ENCODE data around the gene CTNNA2.
A peak's percentile ranks its signal among the peaks of the same experiment; 100 is the strongest.

Gene CTNNA2

DNA sequence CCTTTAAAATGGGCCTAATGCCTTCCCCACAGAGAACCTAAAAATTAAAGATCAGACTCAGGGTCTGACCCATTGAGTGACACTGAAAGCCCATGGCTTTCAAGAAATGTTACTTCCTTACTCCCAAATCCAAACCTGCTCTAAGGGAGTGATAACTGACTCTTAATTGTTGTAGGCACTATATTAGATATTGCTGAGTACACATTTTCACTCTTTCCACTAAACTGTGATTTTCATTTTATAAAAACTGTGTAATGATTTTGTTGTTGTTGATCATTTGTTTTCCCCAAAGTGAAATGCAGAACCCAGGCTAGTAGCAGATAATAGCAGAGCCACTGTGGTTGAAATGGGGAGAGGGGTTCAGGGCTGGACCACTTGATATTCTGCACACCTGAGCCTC lies 704.6 kb downstream of the CTNNA2 start:
- in situ Hi-C loops (cut with HindIII; ENCODE audit: low pct_ligation_motif_present, low sequenced_read_pairs): no loop called here
- H3K4me3 ChIP-seq (ENCODE audit: low read depth, low read length): no peak overlapping the region
- no peaks in the 10 kb centered on the region for H3K36me3 ChIP-seq (replicated peaks)
- H3K27me3 ChIP-seq (replicated peaks): no peaks in the 10 kb centered on the region
- TF ChIP-seq, protein P1, sequence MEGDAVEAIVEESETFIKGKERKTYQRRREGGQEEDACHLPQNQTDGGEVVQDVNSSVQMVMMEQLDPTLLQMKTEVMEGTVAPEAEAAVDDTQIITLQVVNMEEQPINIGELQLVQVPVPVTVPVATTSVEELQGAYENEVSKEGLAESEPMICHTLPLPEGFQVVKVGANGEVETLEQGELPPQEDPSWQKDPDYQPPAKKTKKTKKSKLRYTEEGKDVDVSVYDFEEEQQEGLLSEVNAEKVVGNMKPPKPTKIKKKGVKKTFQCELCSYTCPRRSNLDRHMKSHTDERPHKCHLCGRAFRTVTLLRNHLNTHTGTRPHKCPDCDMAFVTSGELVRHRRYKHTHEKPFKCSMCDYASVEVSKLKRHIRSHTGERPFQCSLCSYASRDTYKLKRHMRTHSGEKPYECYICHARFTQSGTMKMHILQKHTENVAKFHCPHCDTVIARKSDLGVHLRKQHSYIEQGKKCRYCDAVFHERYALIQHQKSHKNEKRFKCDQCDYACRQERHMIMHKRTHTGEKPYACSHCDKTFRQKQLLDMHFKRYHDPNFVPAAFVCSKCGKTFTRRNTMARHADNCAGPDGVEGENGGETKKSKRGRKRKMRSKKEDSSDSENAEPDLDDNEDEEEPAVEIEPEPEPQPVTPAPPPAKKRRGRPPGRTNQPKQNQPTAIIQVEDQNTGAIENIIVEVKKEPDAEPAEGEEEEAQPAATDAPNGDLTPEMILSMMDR (IDR thresholded peaks at IDR 0.05; ENCODE audit: low read depth, low read length, missing control alignments): no peak
- no peak for DNase-seq
- H3K27ac ChIP-seq: no peak overlapping the region

DNA sequence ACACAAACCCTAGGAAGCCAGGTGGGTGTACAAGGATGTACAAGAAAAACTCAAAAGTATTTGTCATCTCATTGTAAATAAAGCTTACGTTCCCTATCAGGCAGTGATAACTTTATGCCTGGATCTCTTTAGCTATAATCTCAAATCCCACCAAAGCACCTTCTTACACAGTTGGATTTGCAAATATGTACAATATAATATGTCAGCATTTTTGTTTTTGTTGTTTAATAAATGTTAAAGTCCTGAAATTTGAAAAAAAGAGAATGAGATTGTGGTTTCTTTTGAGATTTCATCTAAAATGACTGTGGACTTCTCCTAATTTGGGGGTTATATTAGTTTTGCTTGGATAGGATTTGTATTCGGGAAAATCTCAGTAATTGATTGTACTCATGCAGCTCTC lies 709.8 kb downstream of the CTNNA2 start:
- H3K27me3 ChIP-seq (replicated peaks): no peaks in the 10 kb centered on the region
- TF ChIP-seq, protein P1 (IDR thresholded peaks at IDR 0.05; ENCODE audit: low read depth, low read length, missing control alignments): no peak
- DNase-seq: no peak
- in situ Hi-C loops (cut with HindIII; ENCODE audit: low pct_ligation_motif_present, low sequenced_read_pairs): no loop called here
- no peaks in the 10 kb centered on the region for H3K36me3 ChIP-seq (replicated peaks)
- no peak overlapping the region for H3K4me3 ChIP-seq (ENCODE audit: low read depth, low read length)
- H3K27ac ChIP-seq: no peak overlapping the region

DNA sequence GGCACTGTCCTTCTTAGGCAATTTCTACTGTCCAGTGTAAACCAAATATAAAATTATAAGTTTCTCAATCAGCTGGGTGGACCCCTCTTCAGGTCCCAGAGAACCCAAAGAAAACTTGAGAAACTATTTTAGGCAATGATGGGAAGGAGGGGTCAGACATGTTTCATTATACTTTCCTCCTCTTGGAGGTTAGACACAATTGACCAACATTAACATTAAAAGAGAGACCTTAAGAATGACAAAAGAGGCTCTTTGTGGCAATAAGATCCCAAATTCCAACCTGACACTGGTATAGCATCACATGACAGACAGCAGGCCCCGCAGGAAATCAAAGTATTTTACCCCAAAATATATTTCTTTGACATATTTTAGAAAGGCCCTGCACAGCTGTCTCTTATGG lies 718.6 kb downstream of the CTNNA2 start:
- Histone ChIP-seq H3K36me3 (replicated peaks) (no peaks in the 10 kb centered on the region), H3K27me3 (replicated peaks) (no peaks in the 10 kb centered on the region), H3K27ac (no peak overlapping the region), H3K4me3 (ENCODE audit: low read depth, low read length) (no peak overlapping the region)
- TF ChIP-seq, protein P1 (IDR thresholded peaks at IDR 0.05; ENCODE audit: low read depth, low read length, missing control alignments): no peak
- in situ Hi-C loops (cut with HindIII; ENCODE audit: low pct_ligation_motif_present, low sequenced_read_pairs): no loop called here
- DNase-seq: no peak

DNA sequence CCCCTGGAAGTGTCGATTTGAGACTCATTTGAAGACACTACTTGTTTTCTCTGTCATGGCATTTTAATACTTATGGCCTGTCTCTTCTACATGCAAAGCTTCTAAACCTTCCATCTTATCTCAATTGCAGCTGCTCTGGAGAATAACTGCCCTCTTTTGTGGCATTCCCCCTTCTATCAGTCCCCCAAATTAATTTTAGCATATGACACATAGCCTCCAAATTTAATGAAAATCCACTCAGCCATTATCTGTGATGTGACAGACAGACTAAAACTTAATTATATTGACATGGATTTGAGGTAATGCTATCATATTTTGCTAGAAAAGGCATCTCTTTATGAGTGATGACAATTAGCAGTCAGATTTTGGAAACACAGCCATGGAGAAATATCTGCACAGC lies 720.5 kb downstream of the CTNNA2 start:
- Histone ChIP-seq H3K36me3 (replicated peaks) (no peaks in the 10 kb centered on the region), H3K27ac (no peak overlapping the region), H3K27me3 (replicated peaks) (no peaks in the 10 kb centered on the region), H3K4me3 (ENCODE audit: low read depth, low read length) (no peak overlapping the region)
- TF ChIP-seq, protein P1 (IDR thresholded peaks at IDR 0.05; ENCODE audit: low read depth, low read length, missing control alignments): no peak
- in situ Hi-C loops (cut with HindIII; ENCODE audit: low pct_ligation_motif_present, low sequenced_read_pairs): no loop called here
- DNase-seq: no peak

DNA sequence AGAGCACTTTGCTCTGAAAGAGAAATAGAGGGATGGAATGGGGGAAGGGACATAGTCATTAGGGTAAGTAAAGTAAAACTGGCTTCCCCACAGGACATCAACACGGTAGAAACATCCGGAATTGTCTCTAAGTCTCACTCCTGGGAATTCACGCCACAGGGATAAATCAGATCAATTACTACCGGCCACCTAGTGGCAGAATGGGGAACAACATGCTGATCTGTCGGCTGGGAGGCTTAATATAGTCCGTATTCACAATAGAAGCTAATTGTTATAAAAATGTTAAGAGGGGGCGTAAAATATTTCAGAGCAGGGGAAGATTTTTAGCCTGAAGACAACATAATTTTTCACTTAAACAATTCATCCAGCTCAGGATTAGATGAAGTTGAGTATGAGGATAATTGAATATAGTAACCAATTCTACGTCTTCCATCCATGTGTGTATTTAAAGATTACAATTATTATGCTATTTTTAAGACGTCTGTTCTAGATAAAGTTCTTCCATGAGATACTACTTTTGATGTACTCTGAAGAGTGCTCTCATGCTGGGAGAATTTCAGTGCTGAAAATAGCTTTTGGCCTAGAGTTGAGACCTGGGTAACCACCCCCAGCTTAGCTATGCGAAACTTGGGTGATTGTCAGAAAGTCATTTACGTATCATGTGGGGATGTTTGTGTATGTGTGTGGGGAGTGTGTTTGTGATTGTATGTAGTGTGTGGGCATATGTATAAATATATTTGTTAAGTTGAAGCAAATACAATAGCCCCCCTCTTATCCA lies 726.0 kb downstream of the CTNNA2 start:
- Histone ChIP-seq H3K27ac (no peak overlapping the region), H3K4me3 (ENCODE audit: low read depth, low read length) (no peak overlapping the region), H3K27me3 (replicated peaks) (no peaks in the 10 kb centered on the region), H3K36me3 (replicated peaks) (no peaks in the 10 kb centered on the region)
- TF ChIP-seq, protein P1 (IDR thresholded peaks at IDR 0.05; ENCODE audit: low read depth, low read length, missing control alignments): peak; percentile 61
- in situ Hi-C loops (cut with HindIII; ENCODE audit: low pct_ligation_motif_present, low sequenced_read_pairs): no loop called here
- DNase-seq: no peak

All from brain microvascular endothelial cell (primary cell).